AG10803 (cell line): ENCODE measurements around the gene DENND4A.

Experiments used
- DNase-seq: peaks from one replicate; pipeline ENCODE4 v3.0.0; 2010; ENCODE audit warnings: low read depth
- H3K4me3 ChIP-seq: 2 replicates; pipeline ENCODE4 v1.5.1; 2011; ENCODE audit warnings: mild to moderate bottlenecking, low read length, control low read depth
- CTCF ChIP-seq: conservative IDR thresholded peaks from 2 replicates; pipeline ENCODE4 v1.5.1; 2011; ENCODE audit warnings: mild to moderate bottlenecking, low read length, control low read depth, inconsistent platforms

Gene DENND4A

GRCh38 chr15:65773386-65774111, 18.5 kb downstream of the DENND4A start:
- no peak overlapping the region for H3K4me3 ChIP-seq
- no peak for DNase-seq
- no peak for TF ChIP-seq CTCF

- TF ChIP-seq CTCF: no peak
- peak; percentile 52 for DNase-seq
- no peak overlapping the region for H3K4me3 ChIP-seq
These were observed 19.2 kb downstream of the DENND4A start for GRCh38 chr15:65772930-65773329.

- no peak overlapping the region for H3K4me3 ChIP-seq
- no peak for TF ChIP-seq CTCF
- DNase-seq: no peak
These were observed 20.2 kb downstream of the DENND4A start for GRCh38 chr15:65771870-65772269.

- no peak overlapping the region for H3K4me3 ChIP-seq
- no peak for TF ChIP-seq CTCF
- DNase-seq: no peak
These were observed 22.6 kb downstream of the DENND4A start for GRCh38 chr15:65769482-65769881.

- TF ChIP-seq CTCF: no peak
- no peak for DNase-seq
- H3K4me3 ChIP-seq: no peak overlapping the region
These were observed 24.2 kb downstream of the DENND4A start for GRCh38 chr15:65767895-65768294.

- no peak for TF ChIP-seq CTCF
- no peak for DNase-seq
- no peak overlapping the region for H3K4me3 ChIP-seq
These were observed 24.9 kb downstream of the DENND4A start for GRCh38 chr15:65767264-65767595.

GRCh38 chr15:65766422-65767263, 25.4 kb downstream of the DENND4A start:
- DNase-seq: no peak
- TF ChIP-seq CTCF: no peak
- no peak overlapping the region for H3K4me3 ChIP-seq
